GM23248 (cell line): Measurements from ENCODE around the gene TH. TPM values are rescaled to one million over a fixed set of nuclear protein-coding genes. Genes with fewer than 3 reads are reported as not detected.

ENCODE experiments used
- DNase-seq: peaks from one replicate; pipeline ENCODE4 v3.0.0-alpha.2; 2015
- H2AFZ ChIP-seq: fragments of 200-600 bp; sonication (generic); 2 replicates; pipeline ENCODE4 v1.6.1; 2016; ENCODE audit warnings: antibody characterized with exemption
- H3F3A ChIP-seq: fragments of 200-600 bp; sonication (generic); 2 replicates; pipeline ENCODE4 v1.6.1; 2016; ENCODE audit warnings: mild to moderate bottlenecking, antibody characterized with exemption, mixed run types; ENCODE audit not compliant: insufficient read depth
- H3K27ac ChIP-seq: fragments of 200-600 bp; sonication (generic); 2 replicates; pipeline ENCODE4 v1.5.1; 2016; ENCODE audit warnings: mild to moderate bottlenecking
- H3K27me3 ChIP-seq: fragments of 200-600 bp; sonication (generic); replicated peaks from 2 replicates; pipeline ENCODE4 v1.6.1; 2016; ENCODE audit warnings: mild to moderate bottlenecking; ENCODE audit not compliant: insufficient read depth
- H3K36me3 ChIP-seq: fragments of 200-600 bp; sonication (generic); 2 replicates; pipeline ENCODE4 v1.6.1; 2016; ENCODE audit warnings: low read depth, mild to moderate bottlenecking
- H3K4me1 ChIP-seq: fragments of 200-600 bp; sonication (generic); 2 replicates; pipeline ENCODE4 v1.6.1; 2016; ENCODE audit warnings: mild to moderate bottlenecking; ENCODE audit not compliant: insufficient read depth
- H3K4me2 ChIP-seq: fragments of 200-600 bp; sonication (generic); one replicate; pipeline ENCODE4 v1.6.1; 2016; ENCODE audit warnings: mild to moderate bottlenecking; ENCODE audit not compliant: unreplicated experiment
- H3K4me3 ChIP-seq: fragments of 200-600 bp; sonication (generic); 2 replicates; pipeline ENCODE4 v1.5.1; 2016; ENCODE audit warnings: mild to moderate bottlenecking
- H3K79me2 ChIP-seq: fragments of 200-600 bp; sonication (generic); 2 replicates; pipeline ENCODE4 v1.6.1; 2016; ENCODE audit warnings: mild to moderate bottlenecking; ENCODE audit not compliant: insufficient read depth
- H3K9ac ChIP-seq: fragments of 200-600 bp; sonication (generic); 2 replicates; pipeline ENCODE4 v1.6.1; 2016; ENCODE audit warnings: mild to moderate bottlenecking
- H3K9me2 ChIP-seq: fragments of 200-600 bp; sonication (generic); 2 replicates; pipeline ENCODE4 v1.6.1; 2016; ENCODE audit warnings: mixed run types, mild to moderate bottlenecking, moderate library complexity; ENCODE audit not compliant: insufficient read depth
- H3K9me3 ChIP-seq: fragments of 200-600 bp; sonication (generic); one replicate; pipeline ENCODE4 v1.6.1; 2017; ENCODE audit warnings: low read depth
- H4K20me1 ChIP-seq: fragments of 200-600 bp; sonication (generic); 2 replicates; pipeline ENCODE4 v1.6.0; 2016; ENCODE audit not compliant: insufficient read depth
- EZH2 ChIP-seq: fragments of 200-600 bp; sonication (generic); IDR thresholded peaks from 2 replicates; pipeline ENCODE4 v1.6.1; 2018; ENCODE audit warnings: antibody characterized with exemption, mild to moderate bottlenecking; ENCODE audit not compliant: insufficient read depth, poor library complexity, severe bottlenecking
- EZH2phosphoT487 ChIP-seq: fragments of 200-600 bp; sonication (generic); IDR thresholded peaks from 2 replicates; pipeline ENCODE4 v1.6.1; 2018; ENCODE audit warnings: antibody characterized with exemption, moderate library complexity, mild to moderate bottlenecking, low read depth; ENCODE audit not compliant: insufficient read depth
- WGBS, 2 experiments: methylation state at CpG; one replicate each; pipeline ENCODE4 v1.1.6; 2015 to 2017; ENCODE audit warnings: low lambda C conversion rate in 2 of 2, low coverage in 1 of 2; ENCODE audit errors: missing lambda C conversion rate in 2 of 2; 5-methylcytosine and 5-hydroxymethylcytosine counted together
- in situ Hi-C: fragments of 300-500 bp; cut with MboI; formaldehyde crosslinking; loops from 2 replicates; pipeline ENCODE4 v1.15.0; 2020
- polyA plus RNA-seq: library from polyadenylated mRNA; unstranded; fragments of >200 nt; fragmentation: Nextera tagmentation; extraction: Ambion mirVana; gene quantifications from 2 replicates; pipeline ENCODE4 v1.2.1, GENCODE V29; 2016
- total RNA-seq: library from RNA; depleted of rRNA; stranded (reverse); fragments of >200 nt; shearing (Covaris generic); gene quantifications from 2 replicates; pipeline ENCODE4 v1.2.3, GENCODE V29; 2014

Gene TH
- total and polyA plus RNA-seq, 2 experiments from 2014 or later: not detected

GRCh38 chr11:2136209-2136951 lies 35.2 kb downstream of the TH start:
- no peak for DNase-seq
- no peaks in the 10 kb centered on the region for H3K4me1 ChIP-seq
- H3K27me3 ChIP-seq: peaks cover 53% of the 10 kb centered on the region
- TF ChIP-seq EZH2phosphoT487 (no peak), EZH2 (no peak)
- no peak overlapping the region for H3K4me3 ChIP-seq
- H3K9me2 ChIP-seq: no peaks in the 10 kb centered on the region
- no peaks in the 10 kb centered on the region for H3K79me2 ChIP-seq
- no peaks in the 10 kb centered on the region for H3K36me3 ChIP-seq
- in situ Hi-C loops: no loop called here
- no peak overlapping the region for H3K27ac ChIP-seq
- no peak overlapping the region for H3K9ac ChIP-seq
- 47 to 48% methylated on average over 24 of the region's 24 CpGs for WGBS, 2 experiments
- no peaks in the 10 kb centered on the region for H3F3A ChIP-seq
- no peaks in the 10 kb centered on the region for H4K20me1 ChIP-seq
- no peaks in the 10 kb centered on the region for H3K9me3 ChIP-seq
- no peak overlapping the region for H2AFZ ChIP-seq
- no peak overlapping the region for H3K4me2 ChIP-seq

GRCh38 chr11:2135648-2136201 lies 35.9 kb downstream of the TH start:
- Histone ChIP-seq H3K27me3 (peaks cover 46% of the 10 kb centered on the region), H3K9ac (no peak overlapping the region), H2AFZ (no peak overlapping the region), H3K36me3 (no peaks in the 10 kb centered on the region), H3K27ac (no peak overlapping the region), H3K9me3 (no peaks in the 10 kb centered on the region), H3K79me2 (no peaks in the 10 kb centered on the region), H3F3A (no peaks in the 10 kb centered on the region), H3K4me3 (no peak overlapping the region), H3K9me2 (no peaks in the 10 kb centered on the region), H3K4me1 (no peaks in the 10 kb centered on the region), H3K4me2 (no peak overlapping the region), H4K20me1 (no peaks in the 10 kb centered on the region)
- no peak for DNase-seq
- in situ Hi-C loops: no loop called here
- 71 to 72% methylated on average over 14 of the region's 14 CpGs for WGBS, 2 experiments
- TF ChIP-seq EZH2phosphoT487: no peak
- TF ChIP-seq EZH2: no peak

GRCh38 chr11:2135018-2135569 lies 36.5 kb downstream of the TH start:
- peaks cover 40% of the 10 kb centered on the region for H3K27me3 ChIP-seq
- no peak overlapping the region for H2AFZ ChIP-seq
- no peak for TF ChIP-seq EZH2phosphoT487
- TF ChIP-seq EZH2: no peak
- H3K27ac ChIP-seq: no peak overlapping the region
- H4K20me1 ChIP-seq: no peaks in the 10 kb centered on the region
- H3K4me2 ChIP-seq: no peak overlapping the region
- no peaks in the 10 kb centered on the region for H3K79me2 ChIP-seq
- H3K9me3 ChIP-seq: no peaks in the 10 kb centered on the region
- no peak for DNase-seq
- H3K4me1 ChIP-seq: no peaks in the 10 kb centered on the region
- in situ Hi-C loops: no loop called here
- no peaks in the 10 kb centered on the region for H3K9me2 ChIP-seq
- 69% methylated on average over 26 of the region's 26 CpGs for WGBS, 2 experiments
- no peak overlapping the region for H3K9ac ChIP-seq
- H3K36me3 ChIP-seq: no peaks in the 10 kb centered on the region
- H3K4me3 ChIP-seq: no peak overlapping the region
- H3F3A ChIP-seq: no peaks in the 10 kb centered on the region

GRCh38 chr11:2134022-2135010 lies 37.3 kb downstream of the TH start:
- Histone ChIP-seq H3K9ac (no peak overlapping the region), H2AFZ (no peak overlapping the region), H3K9me3 (no peaks in the 10 kb centered on the region), H3K27ac (no peak overlapping the region), H4K20me1 (no peaks in the 10 kb centered on the region), H3K4me3 (no peak overlapping the region), H3K4me2 (no peak overlapping the region), H3K9me2 (no peaks in the 10 kb centered on the region), H3K27me3 (peaks cover 34% of the 10 kb centered on the region), H3K4me1 (no peaks in the 10 kb centered on the region), H3F3A (no peaks in the 10 kb centered on the region), H3K79me2 (no peaks in the 10 kb centered on the region), H3K36me3 (no peaks in the 10 kb centered on the region)
- TF ChIP-seq EZH2 (no peak), EZH2phosphoT487 (no peak)
- WGBS, 2 experiments: 60 to 61% methylated on average over 18 to 19 of the region's 19 CpGs
- no peak for DNase-seq
- in situ Hi-C loops: no loop called here
